T-helper 17 cell (primary cell): ENCODE results near the gene SLC26A8. TPM values are rescaled to one million over a fixed set of nuclear protein-coding genes. Genes with fewer than 3 reads are reported as not detected.

Experiments used
- ATAC-seq: fragments of 150-1000 bp; cut with Tn5 transposase; 2 replicates; pipeline ENCODE4 v1.10.0; 2021; ENCODE audit warnings: mild to moderate bottlenecking, moderate library complexity
- DNase-seq, 3 donors: peaks; one replicate each; pipeline versions ENCODE4 v3.0.0 to v3.0.0-alpha.2; 2020 to 2021
- H3K9me3 ChIP-seq: one replicate; pipeline ENCODE4 v1.7.0; 2013; ENCODE audit warnings: low read length, mild to moderate bottlenecking; ENCODE audit not compliant: control insufficient read depth, poor library complexity, severe bottlenecking
- H3K27ac Mint-ChIP-seq: one replicate; pipeline ENCODE4 v1.8.0; 2022; ENCODE audit warnings: mild to moderate bottlenecking, moderate library complexity, mixed read lengths
- H3K27me3 Mint-ChIP-seq: one replicate; pipeline ENCODE4 v1.8.0; 2022; ENCODE audit warnings: mixed read lengths
- H3K36me3 Mint-ChIP-seq: one replicate; pipeline ENCODE4 v1.8.0; 2022; ENCODE audit warnings: low read depth, mixed read lengths
- H3K4me1 Mint-ChIP-seq: one replicate; pipeline ENCODE4 v1.8.0; 2022; ENCODE audit warnings: mild to moderate bottlenecking, mixed read lengths
- H3K4me3 Mint-ChIP-seq: one replicate; pipeline ENCODE4 v1.8.0; 2022; ENCODE audit warnings: mild to moderate bottlenecking, moderate library complexity, mixed read lengths
- total RNA-seq, 4 donors: library from RNA in 2 of 4; stranded (reverse) in 2 of 4; gene quantifications; one replicate each; pipeline ENCODE4 v1.2.3 and lab custom pipeline; 2022 to 2026

Gene SLC26A8, protein sequence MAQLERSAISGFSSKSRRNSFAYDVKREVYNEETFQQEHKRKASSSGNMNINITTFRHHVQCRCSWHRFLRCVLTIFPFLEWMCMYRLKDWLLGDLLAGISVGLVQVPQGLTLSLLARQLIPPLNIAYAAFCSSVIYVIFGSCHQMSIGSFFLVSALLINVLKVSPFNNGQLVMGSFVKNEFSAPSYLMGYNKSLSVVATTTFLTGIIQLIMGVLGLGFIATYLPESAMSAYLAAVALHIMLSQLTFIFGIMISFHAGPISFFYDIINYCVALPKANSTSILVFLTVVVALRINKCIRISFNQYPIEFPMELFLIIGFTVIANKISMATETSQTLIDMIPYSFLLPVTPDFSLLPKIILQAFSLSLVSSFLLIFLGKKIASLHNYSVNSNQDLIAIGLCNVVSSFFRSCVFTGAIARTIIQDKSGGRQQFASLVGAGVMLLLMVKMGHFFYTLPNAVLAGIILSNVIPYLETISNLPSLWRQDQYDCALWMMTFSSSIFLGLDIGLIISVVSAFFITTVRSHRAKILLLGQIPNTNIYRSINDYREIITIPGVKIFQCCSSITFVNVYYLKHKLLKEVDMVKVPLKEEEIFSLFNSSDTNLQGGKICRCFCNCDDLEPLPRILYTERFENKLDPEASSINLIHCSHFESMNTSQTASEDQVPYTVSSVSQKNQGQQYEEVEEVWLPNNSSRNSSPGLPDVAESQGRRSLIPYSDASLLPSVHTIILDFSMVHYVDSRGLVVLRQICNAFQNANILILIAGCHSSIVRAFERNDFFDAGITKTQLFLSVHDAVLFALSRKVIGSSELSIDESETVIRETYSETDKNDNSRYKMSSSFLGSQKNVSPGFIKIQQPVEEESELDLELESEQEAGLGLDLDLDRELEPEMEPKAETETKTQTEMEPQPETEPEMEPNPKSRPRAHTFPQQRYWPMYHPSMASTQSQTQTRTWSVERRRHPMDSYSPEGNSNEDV
- total RNA-seq (under 1 TPM in 1 of 2 donors, not detected in 1; 0.37 TPM), total RNA-seq (lab: John Stamatoyannopoulos, UW) (0 to 0.15 reads per million in 2 donors)

DNA sequence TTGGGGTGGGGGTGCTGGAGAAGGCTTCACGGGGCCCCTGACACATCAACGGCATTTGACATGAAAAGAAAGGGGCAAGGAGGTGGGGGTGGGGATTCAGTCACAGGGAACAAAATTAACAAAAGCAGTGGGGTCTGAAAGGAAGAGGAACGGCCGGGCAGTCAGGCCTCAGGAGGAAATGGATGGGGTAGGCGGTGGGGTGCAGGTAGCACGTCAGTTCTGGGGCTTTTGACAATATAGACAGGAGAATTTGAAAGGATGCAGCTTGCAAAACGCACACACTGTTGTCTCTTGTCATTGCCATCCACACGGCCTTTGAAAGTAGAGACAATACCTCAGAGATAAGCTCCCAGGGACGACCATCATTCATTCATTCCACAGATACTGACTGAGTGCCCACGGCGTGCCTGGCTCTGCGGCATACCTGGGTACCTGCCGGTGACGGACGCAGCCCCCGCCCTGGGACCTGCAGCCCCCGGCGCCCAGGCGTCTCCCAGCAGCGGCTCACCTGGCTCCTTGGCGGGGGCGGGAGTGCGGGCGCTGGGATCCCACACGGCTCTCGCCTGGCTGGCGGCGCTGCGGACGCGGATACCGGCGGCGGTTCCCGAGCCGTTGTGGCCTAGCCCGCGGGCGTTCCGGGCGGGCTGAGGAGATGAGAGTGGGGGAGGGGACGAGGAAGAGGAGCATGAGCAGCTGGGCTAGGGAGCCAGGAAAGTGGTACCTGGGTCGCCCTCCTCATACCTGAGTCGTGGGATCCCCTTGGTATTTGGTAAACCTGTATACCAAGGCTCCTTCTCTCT lies at the start of gene SLC26A8:
Gene SLC26A8, minus strand, starts transcription at position 646 of the 800 bp plus-strand sequence. CDS start 4,934 bp downstream, outside the sequence.
- ATAC-seq: no peak
- Mint-ChIP-seq H3K4me1 (peaks cover 18% of the 10 kb centered on the region), H3K36me3 (no peaks in the 10 kb centered on the region), H3K27ac (peak within 1 kb of the TSS; percentile 57), H3K27me3 (peaks cover 29% of the 10 kb centered on the region), H3K4me3 (peak within 1 kb of the TSS; percentile 47)
- no peak for DNase-seq
- H3K9me3 ChIP-seq: no peaks in the 10 kb centered on the region

DNA sequence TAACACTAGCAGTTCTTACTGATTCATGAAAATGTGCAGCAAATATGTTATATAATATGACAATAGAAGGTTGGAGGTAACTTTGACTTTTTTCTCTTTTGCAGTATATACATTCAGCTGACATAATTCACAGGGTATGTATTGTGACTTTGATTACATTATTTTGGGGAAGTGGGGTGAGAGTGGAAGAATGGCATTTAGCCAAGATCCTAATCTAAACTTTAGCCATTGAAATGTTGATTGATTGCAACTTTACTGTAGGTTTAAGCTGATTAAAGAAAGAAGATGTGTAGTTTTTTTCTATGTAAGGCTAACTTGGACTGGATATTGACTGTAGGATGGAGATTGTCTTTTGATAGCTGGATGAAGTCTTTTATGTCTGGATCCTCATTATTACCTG lies 49.1 kb upstream of the SLC26A8 start:
- no peak overlapping the region for H3K4me3 Mint-ChIP-seq
- no peaks in the 10 kb centered on the region for H3K9me3 ChIP-seq
- peaks cover 23% of the 10 kb centered on the region for H3K4me1 Mint-ChIP-seq
- peak overlapping the region; percentile 4 for H3K27ac Mint-ChIP-seq
- no peaks in the 10 kb centered on the region for H3K27me3 Mint-ChIP-seq
- H3K36me3 Mint-ChIP-seq: peaks cover 5% of the 10 kb centered on the region
- no peak for DNase-seq
- no peak for ATAC-seq

DNA sequence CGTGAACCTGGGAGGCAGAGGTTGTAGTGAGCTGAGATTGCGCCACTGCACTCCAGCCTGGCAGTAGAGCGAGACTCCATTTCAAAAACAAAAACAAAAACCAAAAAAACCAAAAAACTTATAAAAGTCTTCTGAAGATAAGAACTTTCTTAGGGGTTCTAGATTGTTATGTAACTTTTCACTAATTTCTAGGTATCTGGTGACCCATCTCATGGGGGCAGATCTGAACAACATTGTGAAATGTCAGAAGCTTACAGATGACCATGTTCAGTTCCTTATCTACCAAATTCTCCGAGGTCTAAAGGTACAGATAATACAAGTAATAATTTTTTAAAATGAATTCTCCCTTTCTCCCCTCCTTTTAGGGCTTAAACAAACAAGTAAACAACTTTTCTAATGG lies 48.2 kb upstream of the SLC26A8 start:
- Mint-ChIP-seq H3K27me3 (no peaks in the 10 kb centered on the region), H3K4me3 (no peak overlapping the region), H3K36me3 (peaks cover 5% of the 10 kb centered on the region), H3K4me1 (peaks cover 28% of the 10 kb centered on the region), H3K27ac (no peak overlapping the region)
- no peaks in the 10 kb centered on the region for H3K9me3 ChIP-seq
- DNase-seq: no peak
- no peak for ATAC-seq

DNA sequence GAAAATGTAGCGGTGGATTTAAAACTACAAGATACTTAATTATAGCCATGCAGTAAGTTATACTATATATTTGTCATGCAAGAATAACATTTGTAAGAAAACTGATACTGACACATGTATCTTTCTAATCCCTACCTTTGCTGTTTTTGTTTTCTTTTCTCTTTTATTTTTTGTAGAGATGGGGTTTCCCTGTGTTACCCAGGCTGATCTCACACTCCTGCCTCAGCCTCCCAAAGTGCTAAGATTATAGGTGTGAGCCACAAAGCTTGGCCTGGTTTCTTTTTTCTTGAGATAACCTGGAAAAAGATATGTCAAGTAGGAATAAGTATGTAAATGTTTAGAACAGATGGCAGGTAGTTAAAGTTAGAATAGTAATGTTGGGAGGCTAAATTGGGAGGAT lies 47.3 kb upstream of the SLC26A8 start:
- DNase-seq: no peak
- Mint-ChIP-seq H3K36me3 (peaks cover 5% of the 10 kb centered on the region), H3K4me1 (peaks cover 32% of the 10 kb centered on the region), H3K27me3 (no peaks in the 10 kb centered on the region), H3K4me3 (no peak overlapping the region), H3K27ac (no peak overlapping the region)
- H3K9me3 ChIP-seq: no peaks in the 10 kb centered on the region
- ATAC-seq: no peak

DNA sequence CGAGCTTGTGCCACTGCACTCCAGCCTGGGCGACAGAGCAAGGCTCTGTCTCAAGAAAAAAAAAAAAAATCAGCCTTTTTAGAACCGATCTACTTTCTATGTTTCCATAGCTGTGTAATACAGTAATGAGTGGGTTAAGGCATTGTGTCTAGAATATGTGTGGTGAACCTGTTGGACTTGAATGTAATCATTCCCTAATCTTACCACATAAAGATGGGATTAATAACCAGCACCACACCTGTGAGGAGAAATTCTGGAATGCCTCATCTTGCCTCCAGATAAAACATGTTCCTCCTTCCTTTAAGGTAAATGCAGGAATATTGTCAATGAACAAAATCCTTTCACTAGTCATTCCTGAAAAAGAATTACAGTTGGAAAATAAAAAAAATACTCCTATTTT lies 46.8 kb upstream of the SLC26A8 start:
- H3K27me3 Mint-ChIP-seq: no peaks in the 10 kb centered on the region
- H3K36me3 Mint-ChIP-seq: peaks cover 9% of the 10 kb centered on the region

DNA sequence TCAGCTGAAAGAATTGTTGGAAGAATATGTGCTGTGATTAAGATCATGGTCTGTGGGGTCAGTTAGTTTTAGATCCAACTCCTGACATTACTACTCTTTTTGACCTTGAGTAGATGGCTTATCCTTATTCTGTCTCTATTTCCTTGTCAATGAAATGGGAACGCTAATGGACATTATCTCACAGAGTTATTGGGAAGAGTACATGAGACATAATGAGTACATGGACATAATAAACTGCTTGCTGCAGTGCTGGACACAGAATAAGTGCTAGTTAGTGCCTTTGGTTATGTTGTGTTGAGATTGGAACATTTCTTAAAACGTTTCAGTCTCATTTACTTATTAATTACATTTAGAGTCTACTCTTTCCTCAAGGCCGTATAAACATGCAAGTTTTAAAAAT lies 45.8 kb upstream of the SLC26A8 start:
- ATAC-seq: no peak
- no peaks in the 10 kb centered on the region for H3K27me3 Mint-ChIP-seq
- no peak for DNase-seq
- H3K27ac Mint-ChIP-seq: no peak overlapping the region
- peaks cover 10% of the 10 kb centered on the region for H3K36me3 Mint-ChIP-seq
- peaks cover 44% of the 10 kb centered on the region for H3K4me1 Mint-ChIP-seq
- no peaks in the 10 kb centered on the region for H3K9me3 ChIP-seq
- H3K4me3 Mint-ChIP-seq: no peak overlapping the region

More for the DNA sequence above, 46.8 kb upstream of the SLC26A8 start:
- ATAC-seq (no peak), DNase-seq (no peak)
- peaks cover 36% of the 10 kb centered on the region for H3K4me1 Mint-ChIP-seq
- H3K4me3 Mint-ChIP-seq: no peak overlapping the region
- H3K27ac Mint-ChIP-seq: no peak overlapping the region
- no peaks in the 10 kb centered on the region for H3K9me3 ChIP-seq

DNA sequence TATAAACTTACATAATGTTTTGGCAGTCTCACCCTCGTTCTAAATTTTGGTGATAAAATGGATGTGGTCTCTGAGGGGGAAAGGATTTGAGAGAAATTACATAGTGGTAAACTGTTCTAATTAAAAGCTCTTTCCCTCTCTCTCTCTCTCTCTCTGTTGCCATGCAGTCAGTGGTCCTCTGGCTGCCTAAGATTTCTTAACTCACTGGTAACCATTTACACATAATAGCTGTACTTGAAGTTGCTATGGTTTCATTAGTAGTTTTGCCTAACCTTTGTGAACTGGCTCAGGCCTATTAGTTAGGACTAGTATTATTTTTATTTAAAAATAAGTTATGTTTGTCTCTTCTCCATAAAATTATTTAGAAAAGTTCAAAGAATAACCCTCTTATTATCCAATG lies 45.1 kb upstream of the SLC26A8 start:
- ATAC-seq: no peak
- Mint-ChIP-seq H3K27ac (peak overlapping the region; percentile 24), H3K4me1 (peaks cover 49% of the 10 kb centered on the region), H3K4me3 (no peak overlapping the region), H3K27me3 (no peaks in the 10 kb centered on the region), H3K36me3 (peaks cover 15% of the 10 kb centered on the region)
- DNase-seq: no peak
- H3K9me3 ChIP-seq: no peaks in the 10 kb centered on the region

DNA sequence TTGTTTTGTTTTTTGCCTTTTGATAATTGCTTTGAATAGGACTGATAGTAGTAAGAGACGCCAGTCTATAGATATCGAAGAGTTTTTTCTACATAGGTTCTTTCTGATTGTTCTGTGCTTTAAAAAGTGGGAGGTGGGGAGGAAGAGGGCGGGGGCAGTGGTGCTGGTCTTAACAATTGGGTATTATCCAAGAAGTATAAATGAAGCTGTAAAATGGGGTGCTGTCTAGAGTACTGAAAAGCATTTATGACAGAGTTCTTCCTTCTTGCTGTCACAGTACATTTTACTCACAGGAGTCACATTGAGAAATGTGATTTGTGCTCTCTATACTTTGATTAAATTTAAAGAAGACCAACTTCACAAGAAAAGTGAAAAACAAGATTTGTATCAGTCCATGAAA lies 44.1 kb upstream of the SLC26A8 start:
- Mint-ChIP-seq H3K36me3 (peaks cover 14% of the 10 kb centered on the region), H3K4me1 (peaks cover 50% of the 10 kb centered on the region), H3K27me3 (no peaks in the 10 kb centered on the region), H3K27ac (no peak overlapping the region), H3K4me3 (no peak overlapping the region)
- ATAC-seq: no peak
- no peak for DNase-seq
- H3K9me3 ChIP-seq: no peaks in the 10 kb centered on the region

DNA sequence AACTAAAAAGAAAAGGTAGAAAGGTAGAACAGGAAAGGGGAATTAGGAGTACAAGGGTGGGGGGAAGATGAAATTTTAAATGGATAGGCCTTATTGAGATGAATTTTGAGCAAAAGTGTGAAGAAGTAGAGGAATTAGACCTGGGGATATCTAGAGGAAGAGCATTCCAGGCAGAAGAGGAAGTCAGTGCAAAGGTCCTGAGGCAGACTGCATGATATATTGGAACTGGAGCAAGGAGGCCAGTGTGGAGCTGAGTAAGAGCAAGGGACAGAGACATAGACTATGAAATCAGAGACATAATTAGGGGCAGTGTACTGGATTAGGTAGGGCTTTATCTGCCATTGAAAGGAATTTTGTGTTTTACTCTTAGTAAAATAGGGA lies 43.6 kb upstream of the SLC26A8 start:
- ATAC-seq: no peak
- Mint-ChIP-seq H3K27ac (peak overlapping the region; percentile 10), H3K36me3 (peaks cover 12% of the 10 kb centered on the region)

DNA sequence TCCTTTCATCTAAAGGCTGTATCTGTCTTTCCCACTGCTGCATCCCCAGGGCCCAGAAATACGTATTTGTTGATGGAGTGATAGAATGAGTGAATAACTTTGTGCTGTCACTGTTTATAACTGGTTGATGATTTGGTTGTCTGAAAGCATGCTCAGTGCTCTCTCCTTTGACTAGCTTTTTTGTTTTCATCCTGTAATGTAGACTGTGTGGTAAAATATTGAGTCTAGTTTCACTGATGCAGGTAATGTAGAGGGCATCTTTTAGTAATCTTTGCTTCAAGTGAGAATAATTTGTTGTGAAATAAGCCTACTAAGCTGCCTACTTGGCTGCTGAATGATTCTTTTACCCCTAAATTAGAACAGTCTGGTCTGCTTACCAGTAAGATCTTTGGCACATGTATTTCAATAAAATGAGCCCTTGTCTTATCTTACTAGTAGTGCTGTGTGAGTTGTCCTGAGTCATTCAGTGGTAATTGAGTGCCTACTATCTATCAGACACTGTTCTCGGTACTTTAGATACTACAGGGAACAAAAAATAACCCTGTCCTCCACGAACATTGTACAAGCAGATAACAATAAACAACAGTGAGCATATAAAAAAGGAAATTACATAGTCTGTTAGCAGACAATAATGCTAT lies 43.1 kb upstream of the SLC26A8 start:
- DNase-seq: no peak
- Mint-ChIP-seq H3K27me3 (no peaks in the 10 kb centered on the region), H3K27ac (peak overlapping the region; percentile 10), H3K36me3 (peaks cover 12% of the 10 kb centered on the region), H3K4me1 (peaks cover 45% of the 10 kb centered on the region), H3K4me3 (no peak overlapping the region)
- no peak for ATAC-seq
- no peaks in the 10 kb centered on the region for H3K9me3 ChIP-seq

More for the DNA sequence above, 43.6 kb upstream of the SLC26A8 start:
- H3K9me3 ChIP-seq: no peaks in the 10 kb centered on the region
- DNase-seq: no peak
- H3K27me3 Mint-ChIP-seq: no peaks in the 10 kb centered on the region
- no peak overlapping the region for H3K4me3 Mint-ChIP-seq
- H3K4me1 Mint-ChIP-seq: peaks cover 46% of the 10 kb centered on the region

DNA sequence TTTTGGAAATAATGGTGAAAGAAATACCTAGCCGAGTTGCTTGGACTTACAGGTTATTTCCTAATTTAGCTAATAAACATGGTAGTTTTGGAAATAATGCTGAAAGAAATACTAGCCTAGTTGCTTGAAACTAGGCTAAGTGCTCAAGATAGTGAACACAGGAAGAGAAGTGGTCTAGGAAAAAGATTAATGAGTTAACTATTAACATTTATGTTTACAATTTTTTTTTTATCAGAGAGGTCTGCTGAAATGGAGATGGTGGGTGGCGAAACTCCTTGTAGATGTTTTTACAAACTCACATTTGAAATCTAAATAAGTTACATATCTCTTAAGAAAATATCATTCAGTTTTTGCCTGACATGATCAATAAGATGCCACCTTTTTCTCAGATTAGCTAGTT lies 42.4 kb upstream of the SLC26A8 start:
- DNase-seq (no peak), ATAC-seq (no peak)
- H3K9me3 ChIP-seq: no peaks in the 10 kb centered on the region
- Mint-ChIP-seq H3K27me3 (no peaks in the 10 kb centered on the region), H3K4me3 (no peak overlapping the region), H3K36me3 (peaks cover 11% of the 10 kb centered on the region), H3K4me1 (peaks cover 41% of the 10 kb centered on the region), H3K27ac (peak overlapping the region; percentile 10)

DNA sequence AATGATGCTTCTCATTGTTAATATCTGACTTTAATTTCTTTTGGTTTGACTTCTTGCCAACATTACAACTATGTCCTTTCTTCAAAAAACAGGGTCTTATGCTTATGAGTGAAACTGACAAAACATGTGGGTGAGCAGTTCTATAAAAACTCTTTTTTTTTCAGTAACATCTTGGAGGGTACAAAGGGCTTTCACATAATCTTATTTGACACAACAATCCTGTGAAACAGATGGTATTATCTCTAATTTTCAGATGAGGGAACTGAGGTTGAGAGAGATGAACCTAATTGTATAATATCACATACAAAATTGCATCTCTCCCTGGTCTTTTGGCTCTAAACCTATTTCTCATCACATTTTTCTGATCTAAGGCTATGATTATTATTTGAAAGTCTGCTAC lies 41.5 kb upstream of the SLC26A8 start:
- Mint-ChIP-seq H3K4me3 (no peak overlapping the region), H3K27ac (peak overlapping the region; percentile 10), H3K36me3 (peaks cover 11% of the 10 kb centered on the region), H3K27me3 (no peaks in the 10 kb centered on the region), H3K4me1 (peaks cover 41% of the 10 kb centered on the region)
- no peak for DNase-seq
- H3K9me3 ChIP-seq: no peaks in the 10 kb centered on the region
- no peak for ATAC-seq
